Prostate gland (tissue), 2 donors: Measurements from ENCODE around the gene LRRTM1.

Experiments
- CTCF ChIP-seq, 4 experiments: fragments of 200-600 bp in 2 of 4; fragments of 450-650 bp in 2 of 4; sonication (generic) in 2 of 4; IDR thresholded peaks; 1 replicate in 3 of 4; 2 replicates in 1 of 4; pipeline ENCODE4 v1.5.1; 2016 to 2019; ENCODE audit warnings: antibody characterized with exemption in 4 of 4, mild to moderate bottlenecking in 2 of 4, moderate library complexity in 2 of 4
- POLR2A ChIP-seq: fragments of 450-650 bp; IDR thresholded peaks from one replicate; pipeline ENCODE4 v1.6.1; 2016; ENCODE audit warnings: antibody characterized with exemption, mild to moderate bottlenecking
- POLR2AphosphoS5 ChIP-seq: sonication (generic); formaldehyde crosslinking; IDR thresholded peaks from one replicate; pipeline ENCODE4 v1.6.1; 2017; ENCODE audit warnings: antibody characterized with exemption

GRCh38 chr2:80256782-80257167 is 47.8 kb downstream of the LRRTM1 start:
- TF ChIP-seq CTCF (IDR thresholded peaks at IDR 0.05) (no peak), POLR2AphosphoS5 (no peak), POLR2A (no peak)
